Measurements from ENCODE around the gene S100A7A. TPM values are rescaled to one million over a fixed set of nuclear protein-coding genes. Genes with fewer than 3 reads are reported as not detected.

The S100A7A gene
- total RNA-seq, 1 donor from 2014 or later, result not detected

DNA sequence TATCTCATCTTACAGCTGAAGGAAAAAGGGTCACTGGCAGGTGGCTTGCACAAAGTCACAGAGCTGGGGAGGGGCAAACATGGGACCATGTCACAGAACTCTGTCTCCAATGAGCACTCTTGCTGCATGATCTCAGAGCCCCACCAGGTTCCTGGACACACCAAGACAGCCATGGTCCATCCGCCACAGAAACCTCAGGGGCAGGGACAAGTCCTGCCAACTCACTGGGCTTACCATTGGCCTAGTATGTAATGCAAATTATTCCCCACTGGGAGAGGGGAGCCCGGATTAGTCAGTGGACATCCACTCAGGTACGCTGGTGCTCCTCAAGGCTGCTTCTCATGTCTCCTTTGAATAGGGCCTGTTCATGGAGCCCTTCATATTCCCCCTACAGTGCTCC is 14.2 kb downstream of the S100A7A start:
- no peak overlapping the region for H3K9ac ChIP-seq (ENCODE audit: low read depth in 1 of 3, low read length in 3 of 3)

GRCh38 chr1:153431002-153431401 is 14.7 kb downstream of the S100A7A start:
- H3K9ac ChIP-seq (ENCODE audit: low read depth in 1 of 3, low read length in 3 of 3), result no peak overlapping the region
- no peak overlapping the region for H3K4me3 ChIP-seq (ENCODE audit: low read length in 3 of 3)

More for the DNA sequence above, 14.2 kb downstream of the S100A7A start:
- no peaks in the 10 kb centered on the region for H3K36me3 ChIP-seq (ENCODE audit: control insufficient read depth in 3 of 3, insufficient read depth in 3 of 3, low read length in 3 of 3)
- H3K27me3 ChIP-seq (ENCODE audit: control insufficient read depth in 3 of 3, insufficient read depth in 3 of 3, low read length in 3 of 3), result peaks cover 8 to 11% (median 9%) of the 10 kb centered on the region in 3 donors
- no peaks in the 10 kb centered on the region for H3K9me3 ChIP-seq (ENCODE audit: control insufficient read depth in 3 of 3, low read length in 3 of 3)
- H3K4me1 ChIP-seq (ENCODE audit: control insufficient read depth in 3 of 3, insufficient read depth in 3 of 3, low read length in 3 of 3), result no peaks in the 10 kb centered on the region
- no peak overlapping the region for H3K4me3 ChIP-seq (ENCODE audit: low read length in 3 of 3)
- H3K27ac ChIP-seq (ENCODE audit: low read depth, low read length), result no peak overlapping the region

GRCh38 chr1:153431427-153431826 is 15.1 kb downstream of the S100A7A start:
- Histone ChIP-seq H3K27ac (ENCODE audit: low read depth, low read length) (no peak overlapping the region), H3K4me3 (ENCODE audit: low read length in 3 of 3) (no peak overlapping the region), H3K27me3 (ENCODE audit: control insufficient read depth in 3 of 3, insufficient read depth in 3 of 3, low read length in 3 of 3) (peaks cover 8 to 11% (median 9%) of the 10 kb centered on the region in 3 donors), H3K4me1 (ENCODE audit: control insufficient read depth in 3 of 3, insufficient read depth in 3 of 3, low read length in 3 of 3) (no peaks in the 10 kb centered on the region), H3K9ac (ENCODE audit: low read depth in 1 of 3, low read length in 3 of 3) (no peak overlapping the region), H3K9me3 (ENCODE audit: control insufficient read depth in 3 of 3, low read length in 3 of 3) (no peaks in the 10 kb centered on the region), H3K36me3 (ENCODE audit: control insufficient read depth in 3 of 3, insufficient read depth in 3 of 3, low read length in 3 of 3) (no peaks in the 10 kb centered on the region)

More at GRCh38 chr1:153431002-153431401, 14.7 kb downstream of the S100A7A start:
- no peaks in the 10 kb centered on the region for H3K4me1 ChIP-seq (ENCODE audit: control insufficient read depth in 3 of 3, insufficient read depth in 3 of 3, low read length in 3 of 3)
- H3K9me3 ChIP-seq (ENCODE audit: control insufficient read depth in 3 of 3, low read length in 3 of 3), result no peaks in the 10 kb centered on the region
- H3K36me3 ChIP-seq (ENCODE audit: control insufficient read depth in 3 of 3, insufficient read depth in 3 of 3, low read length in 3 of 3), result no peaks in the 10 kb centered on the region
- no peak overlapping the region for H3K27ac ChIP-seq (ENCODE audit: low read depth, low read length)
- peaks cover 8 to 11% (median 9%) of the 10 kb centered on the region in 3 donors for H3K27me3 ChIP-seq (ENCODE audit: control insufficient read depth in 3 of 3, insufficient read depth in 3 of 3, low read length in 3 of 3)

- H3K27me3 ChIP-seq (ENCODE audit: control insufficient read depth in 3 of 3, insufficient read depth in 3 of 3, low read length in 3 of 3), result peaks cover 8 to 11% (median 9%) of the 10 kb centered on the region in 3 donors
- no peaks in the 10 kb centered on the region for H3K4me1 ChIP-seq (ENCODE audit: control insufficient read depth in 3 of 3, insufficient read depth in 3 of 3, low read length in 3 of 3)
- no peak overlapping the region for H3K27ac ChIP-seq (ENCODE audit: low read depth, low read length)
- H3K36me3 ChIP-seq (ENCODE audit: control insufficient read depth in 3 of 3, insufficient read depth in 3 of 3, low read length in 3 of 3), result no peaks in the 10 kb centered on the region
- no peak overlapping the region for H3K9ac ChIP-seq (ENCODE audit: low read depth in 1 of 3, low read length in 3 of 3)
- no peaks in the 10 kb centered on the region for H3K9me3 ChIP-seq (ENCODE audit: control insufficient read depth in 3 of 3, low read length in 3 of 3)
- no peak overlapping the region for H3K4me3 ChIP-seq (ENCODE audit: low read length in 3 of 3)
These were observed 15.6 kb downstream of the S100A7A start for GRCh38 chr1:153431928-153432327.

DNA sequence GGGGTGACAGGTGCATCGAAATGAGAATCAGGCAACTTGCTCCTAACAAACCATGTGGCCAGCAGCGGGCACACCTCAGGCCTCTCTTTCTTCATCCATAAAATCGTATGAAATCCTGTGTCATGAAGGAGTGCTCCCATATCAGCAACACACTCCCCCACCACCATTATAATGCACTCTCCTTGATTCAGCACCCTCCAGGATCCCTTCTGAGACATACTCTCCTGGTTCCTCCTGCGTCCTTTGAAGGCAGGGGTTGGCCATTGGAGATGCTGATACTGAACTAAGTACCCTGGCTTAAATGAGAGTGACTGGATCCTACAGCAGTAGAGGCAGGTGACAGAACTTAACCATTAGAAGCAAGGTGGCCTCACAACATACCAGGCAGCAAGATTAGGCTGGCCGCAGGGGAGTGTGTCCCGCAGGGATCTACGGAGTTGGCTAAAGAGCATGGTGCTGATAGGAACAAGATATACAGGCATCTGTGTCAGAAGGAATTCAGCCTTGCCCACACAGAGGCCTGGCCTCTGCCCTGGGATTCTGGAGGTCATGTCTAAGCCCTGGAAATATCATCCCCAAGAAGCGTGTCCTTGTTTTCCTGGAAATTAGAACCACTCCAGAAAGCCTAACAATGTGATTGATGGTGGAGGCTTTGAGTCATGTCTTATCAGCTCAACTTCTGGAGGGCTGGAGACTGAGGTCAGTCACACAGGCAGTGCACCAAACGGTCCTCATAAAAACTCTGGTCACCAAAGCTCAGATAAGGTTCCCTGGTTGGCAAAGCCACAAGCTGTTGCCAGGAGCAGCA is 16.8 kb downstream of the S100A7A start:
- no peak overlapping the region for H3K4me3 ChIP-seq (ENCODE audit: low read length in 3 of 3)
- no peak overlapping the region for H3K27ac ChIP-seq (ENCODE audit: low read depth, low read length)
- peaks cover 4 to 12% (median 9%) of the 10 kb centered on the region in 3 donors for H3K27me3 ChIP-seq (ENCODE audit: control insufficient read depth in 3 of 3, insufficient read depth in 3 of 3, low read length in 3 of 3)
- H3K36me3 ChIP-seq (ENCODE audit: control insufficient read depth in 3 of 3, insufficient read depth in 3 of 3, low read length in 3 of 3), result no peaks in the 10 kb centered on the region
- H3K9ac ChIP-seq (ENCODE audit: low read depth in 1 of 3, low read length in 3 of 3), result no peak overlapping the region
- H3K4me1 ChIP-seq (ENCODE audit: control insufficient read depth in 3 of 3, insufficient read depth in 3 of 3, low read length in 3 of 3), result no peaks in the 10 kb centered on the region
- H3K9me3 ChIP-seq (ENCODE audit: control insufficient read depth in 3 of 3, low read length in 3 of 3), result no peaks in the 10 kb centered on the region

GRCh38 chr1:153434746-153435455 is 18.6 kb downstream of the S100A7A start:
- Histone ChIP-seq H3K9ac (ENCODE audit: low read depth in 1 of 3, low read length in 3 of 3) (no peak overlapping the region), H3K36me3 (ENCODE audit: control insufficient read depth in 3 of 3, insufficient read depth in 3 of 3, low read length in 3 of 3) (no peaks in the 10 kb centered on the region), H3K4me1 (ENCODE audit: control insufficient read depth in 3 of 3, insufficient read depth in 3 of 3, low read length in 3 of 3) (no peaks in the 10 kb centered on the region), H3K9me3 (ENCODE audit: control insufficient read depth in 3 of 3, low read length in 3 of 3) (no peaks in the 10 kb centered on the region), H3K27ac (ENCODE audit: low read depth, low read length) (no peak overlapping the region), H3K4me3 (ENCODE audit: low read length in 3 of 3) (no peak overlapping the region), H3K27me3 (ENCODE audit: control insufficient read depth in 3 of 3, insufficient read depth in 3 of 3, low read length in 3 of 3) (peaks cover 0 to 4% (median 4%) of the 10 kb centered on the region in 3 donors)

DNA sequence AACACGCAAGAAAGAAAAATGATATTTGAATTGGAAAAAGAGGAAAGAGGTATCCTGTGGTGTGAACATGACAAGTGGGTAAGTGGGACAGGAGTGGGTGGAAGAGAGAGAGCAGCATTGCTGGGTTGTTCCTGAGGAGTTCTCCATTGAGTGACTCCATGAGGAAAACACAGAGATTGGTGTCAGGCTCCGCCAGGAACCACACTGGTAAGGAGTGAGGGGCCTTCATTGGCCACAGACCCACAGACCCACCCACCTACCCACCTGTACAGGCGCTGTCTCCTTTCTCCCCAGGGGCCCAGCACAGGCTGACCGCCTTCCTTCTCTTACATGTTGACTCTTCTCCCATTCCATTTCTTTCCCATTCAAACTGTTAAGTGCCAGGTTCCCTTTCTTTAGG is 20.9 kb downstream of the S100A7A start:
- no peak overlapping the region for H3K27ac ChIP-seq (ENCODE audit: low read depth, low read length)
- H3K27me3 ChIP-seq (ENCODE audit: control insufficient read depth in 3 of 3, insufficient read depth in 3 of 3, low read length in 3 of 3), result peaks cover 0 to 4% (median 4%) of the 10 kb centered on the region in 3 donors
- peaks cover 0 to 2% (median 0%) of the 10 kb centered on the region in 3 donors for H3K4me1 ChIP-seq (ENCODE audit: control insufficient read depth in 3 of 3, insufficient read depth in 3 of 3, low read length in 3 of 3)
- H3K9me3 ChIP-seq (ENCODE audit: control insufficient read depth in 3 of 3, low read length in 3 of 3), result no peaks in the 10 kb centered on the region
- H3K4me3 ChIP-seq (ENCODE audit: low read length in 3 of 3), result no peak overlapping the region
- H3K9ac ChIP-seq (ENCODE audit: low read depth in 1 of 3, low read length in 3 of 3), result no peak overlapping the region
- no peaks in the 10 kb centered on the region for H3K36me3 ChIP-seq (ENCODE audit: control insufficient read depth in 3 of 3, insufficient read depth in 3 of 3, low read length in 3 of 3)

DNA sequence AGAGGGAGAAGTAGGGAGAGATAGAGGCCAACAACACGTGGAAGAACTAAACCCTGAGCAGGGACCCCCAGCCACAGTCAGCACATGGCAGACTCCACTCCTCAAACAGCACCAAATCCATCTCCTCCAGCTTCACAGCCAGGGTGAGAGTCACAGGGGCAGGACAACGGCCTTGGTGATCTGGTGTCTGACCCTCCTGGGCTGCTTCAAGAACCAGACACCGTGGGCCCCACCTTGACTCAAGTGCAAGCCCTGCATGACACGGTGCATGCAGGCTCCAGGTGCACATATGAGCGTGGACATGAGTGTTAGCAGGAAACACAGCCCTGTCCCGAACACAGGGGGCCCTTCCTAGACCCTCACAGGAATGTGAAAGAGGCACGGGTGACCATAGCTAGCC is 22.3 kb downstream of the S100A7A start:
- no peaks in the 10 kb centered on the region for H3K9me3 ChIP-seq (ENCODE audit: control insufficient read depth in 3 of 3, low read length in 3 of 3)
- H3K9ac ChIP-seq (ENCODE audit: low read depth in 1 of 3, low read length in 3 of 3), result no peak overlapping the region
- peaks cover 0 to 2% (median 0%) of the 10 kb centered on the region in 3 donors for H3K4me1 ChIP-seq (ENCODE audit: control insufficient read depth in 3 of 3, insufficient read depth in 3 of 3, low read length in 3 of 3)
- no peaks in the 10 kb centered on the region for H3K36me3 ChIP-seq (ENCODE audit: control insufficient read depth in 3 of 3, insufficient read depth in 3 of 3, low read length in 3 of 3)
- peaks cover 0 to 4% (median 4%) of the 10 kb centered on the region in 3 donors for H3K27me3 ChIP-seq (ENCODE audit: control insufficient read depth in 3 of 3, insufficient read depth in 3 of 3, low read length in 3 of 3)
- H3K4me3 ChIP-seq (ENCODE audit: low read length in 3 of 3), result no peak overlapping the region
- no peak overlapping the region for H3K27ac ChIP-seq (ENCODE audit: low read depth, low read length)

- no peaks in the 10 kb centered on the region for H3K36me3 ChIP-seq (ENCODE audit: control insufficient read depth in 3 of 3, insufficient read depth in 3 of 3, low read length in 3 of 3)
- no peaks in the 10 kb centered on the region for H3K9me3 ChIP-seq (ENCODE audit: control insufficient read depth in 3 of 3, low read length in 3 of 3)
- no peak overlapping the region for H3K4me3 ChIP-seq (ENCODE audit: low read length in 3 of 3)
- peaks cover 0 to 2% (median 0%) of the 10 kb centered on the region in 3 donors for H3K4me1 ChIP-seq (ENCODE audit: control insufficient read depth in 3 of 3, insufficient read depth in 3 of 3, low read length in 3 of 3)
- peaks cover 0 to 7% (median 5%) of the 10 kb centered on the region in 3 donors for H3K27me3 ChIP-seq (ENCODE audit: control insufficient read depth in 3 of 3, insufficient read depth in 3 of 3, low read length in 3 of 3)
- no peak overlapping the region for H3K27ac ChIP-seq (ENCODE audit: low read depth, low read length)
- H3K9ac ChIP-seq (ENCODE audit: low read depth in 1 of 3, low read length in 3 of 3), result no peak overlapping the region
These were observed 23.0 kb downstream of the S100A7A start for GRCh38 chr1:153439273-153439672.

- no peaks in the 10 kb centered on the region for H3K9me3 ChIP-seq (ENCODE audit: control insufficient read depth in 3 of 3, low read length in 3 of 3)
- peaks cover 0 to 2% (median 0%) of the 10 kb centered on the region in 3 donors for H3K4me1 ChIP-seq (ENCODE audit: control insufficient read depth in 3 of 3, insufficient read depth in 3 of 3, low read length in 3 of 3)
- no peak overlapping the region for H3K4me3 ChIP-seq (ENCODE audit: low read length in 3 of 3)
- peaks cover 3 to 12% (median 4%) of the 10 kb centered on the region in 3 donors for H3K27me3 ChIP-seq (ENCODE audit: control insufficient read depth in 3 of 3, insufficient read depth in 3 of 3, low read length in 3 of 3)
- H3K9ac ChIP-seq (ENCODE audit: low read depth in 1 of 3, low read length in 3 of 3), result no peak overlapping the region
- no peaks in the 10 kb centered on the region for H3K36me3 ChIP-seq (ENCODE audit: control insufficient read depth in 3 of 3, insufficient read depth in 3 of 3, low read length in 3 of 3)
- no peak overlapping the region for H3K27ac ChIP-seq (ENCODE audit: low read depth, low read length)
These were observed 25.0 kb downstream of the S100A7A start for GRCh38 chr1:153441238-153441755.

Data from skeletal muscle tissue (tissue), 4 donors.